Measurements from ENCODE around the gene HDGFL2.
"Not testable (repeated sequence)": the region's sequence is repeated elsewhere in the genome, so short reads cannot be mapped to it uniquely, and the experiment has no call there.

Gene HDGFL2

GRCh38 chr19:4537953-4538600 lies 66.0 kb downstream of the HDGFL2 start:
- DNase-seq: no peak

- no peak for DNase-seq
Observed at GRCh38 chr19:4538601-4538954, 66.5 kb downstream of the HDGFL2 start.

GRCh38 chr19:4539169-4539692 lies 67.1 kb downstream of the HDGFL2 start:
- no peak for DNase-seq

- no peak for DNase-seq
Observed at GRCh38 chr19:4539693-4540581, 67.8 kb downstream of the HDGFL2 start, which contains the start of gene LRG1. Gene LRG1, minus strand, starts transcription at chr19:4540036. Its CDS starts 23 bp downstream, at chr19:4540013.

- no peak for DNase-seq
Observed at GRCh38 chr19:4541114-4541805, 69.2 kb downstream of the HDGFL2 start.

DNA sequence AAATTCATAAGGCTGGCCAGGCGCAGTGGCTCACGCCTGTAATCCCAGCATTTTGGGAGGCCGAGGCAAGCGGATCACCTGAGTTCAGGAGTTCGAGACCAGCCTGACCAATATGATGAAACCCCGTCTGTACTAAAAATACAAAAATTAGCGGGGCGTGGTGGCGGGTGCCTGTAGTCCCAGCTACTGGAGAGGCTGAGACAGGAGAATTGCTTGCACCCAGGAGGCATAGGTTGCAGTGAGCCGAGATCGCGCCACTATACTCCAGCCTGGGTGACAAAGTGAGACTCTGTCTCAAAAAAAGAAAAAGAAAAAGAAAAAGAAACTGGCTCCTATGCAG lies 69.7 kb downstream of the HDGFL2 start:
- DNase-seq: not testable (repeated sequence)

- no peak for DNase-seq
Observed at GRCh38 chr19:4542896-4543841, 71.1 kb downstream of the HDGFL2 start.

- DNase-seq: no peak
Observed at GRCh38 chr19:4543842-4544647, 71.9 kb downstream of the HDGFL2 start.

DNA sequence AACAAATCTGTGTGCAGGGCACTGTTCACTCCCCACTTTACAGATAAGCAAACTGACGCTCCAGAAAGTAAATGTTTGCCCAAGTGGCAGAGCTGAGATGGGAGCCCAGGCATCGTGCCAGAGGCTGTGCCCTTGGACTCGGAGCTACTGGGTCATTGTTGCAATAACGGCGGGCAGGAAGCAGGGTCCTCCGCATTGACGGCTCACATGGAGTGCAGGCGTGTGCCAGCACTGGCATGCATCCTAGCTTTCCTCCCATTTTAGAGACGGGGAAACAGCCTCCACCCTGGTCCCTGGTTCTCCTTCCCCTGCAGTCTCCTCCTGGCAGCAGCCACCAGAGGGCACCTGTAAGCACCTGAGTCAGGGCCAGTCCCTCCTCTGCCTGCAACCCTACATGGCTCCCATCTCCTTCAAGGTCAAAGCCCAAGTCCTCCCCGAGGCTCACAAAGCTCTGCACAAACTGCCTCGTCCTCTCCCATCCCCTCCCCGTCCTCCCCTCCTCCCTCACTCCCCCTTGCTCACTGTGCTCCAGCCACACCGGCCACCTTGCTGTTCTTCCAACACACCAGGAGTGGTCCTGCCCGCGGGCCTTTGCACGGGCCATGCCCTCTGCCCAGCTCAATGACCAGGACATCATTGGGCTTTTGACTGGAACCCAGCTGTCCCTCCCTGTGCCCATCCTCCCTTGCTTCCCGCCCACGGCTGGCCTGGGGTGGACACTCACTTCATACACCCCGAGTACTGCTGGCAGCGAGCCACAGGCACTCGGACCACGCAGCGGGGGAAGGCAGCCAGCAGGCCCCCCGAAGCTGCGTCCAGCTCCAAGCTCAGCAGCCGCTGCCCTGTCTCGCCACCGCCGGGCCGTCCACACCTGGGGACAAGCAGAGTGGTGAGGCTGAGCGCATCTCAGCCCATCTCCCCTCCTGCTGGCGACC lies 75.5 kb downstream of the HDGFL2 start:
- DNase-seq: no peak

DNA sequence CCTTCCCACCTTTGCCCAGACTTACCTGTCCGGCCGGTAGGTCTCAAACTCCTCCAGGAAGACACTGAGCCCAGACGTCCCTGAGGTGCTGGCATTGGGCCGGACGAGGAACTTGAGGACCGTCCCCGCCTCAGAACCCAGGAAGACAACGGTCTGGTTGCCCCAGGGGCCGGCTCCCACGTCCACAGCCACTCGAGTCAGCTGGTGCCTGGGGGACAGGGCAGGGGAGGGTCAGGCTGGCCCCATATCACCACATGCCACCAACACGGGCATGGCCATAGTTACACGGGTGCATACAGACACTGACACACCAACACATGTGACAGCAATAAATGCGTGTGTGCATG lies 76.1 kb downstream of the HDGFL2 start:
- no peak for DNase-seq

- no peak for DNase-seq
Observed at GRCh38 chr19:4550018-4550417, 77.9 kb downstream of the HDGFL2 start.

GRCh38 chr19:4550479-4551050 lies 78.5 kb downstream of the HDGFL2 start:
- no peak for DNase-seq

All from stimulated activated naive CD4-positive, alpha-beta T cell (primary cell).